Subcutaneous abdominal adipose tissue (tissue), 5 donors: ENCODE measurements around the gene HNMT.
A peak's percentile ranks its signal among the peaks of the same experiment; 100 is the strongest.
"Not testable (repeated sequence)": the region's sequence is repeated elsewhere in the genome, so short reads cannot be mapped to it uniquely, and the experiment has no call there.

Experiments
- H3K27ac ChIP-seq: one replicate; pipeline ENCODE4 v1.7.0; 2013; ENCODE audit warnings: low read depth, mild to moderate bottlenecking, inconsistent platforms, low read length, moderate library complexity
- H3K27me3 ChIP-seq, 5 donors: one replicate each; pipeline ENCODE4 v1.7.0; 2013; ENCODE audit warnings: low read length in 5 of 5, inconsistent platforms in 1 of 5; ENCODE audit not compliant: control insufficient read depth in 5 of 5, insufficient read depth in 4 of 5
- H3K36me3 ChIP-seq, 5 donors: one replicate each; pipeline ENCODE4 v1.7.0; 2013; ENCODE audit warnings: low read length in 5 of 5; ENCODE audit not compliant: control insufficient read depth in 5 of 5, insufficient read depth in 5 of 5
- H3K4me1 ChIP-seq, 5 donors: one replicate each; pipeline ENCODE4 v1.7.0; 2013; ENCODE audit warnings: low read length in 5 of 5, mild to moderate bottlenecking in 3 of 5, moderate library complexity in 1 of 5; ENCODE audit not compliant: control insufficient read depth in 5 of 5, insufficient read depth in 5 of 5
- H3K4me3 ChIP-seq, 5 donors: one replicate each; pipeline ENCODE4 v1.7.0; 2013; ENCODE audit warnings: low read length in 5 of 5, low read depth in 1 of 5
- H3K9ac ChIP-seq, 5 donors: one replicate each; pipeline ENCODE4 v1.7.0; 2013; ENCODE audit warnings: low read length in 5 of 5, mild to moderate bottlenecking in 4 of 5, moderate library complexity in 3 of 5
- H3K9me3 ChIP-seq, 5 donors: one replicate each; pipeline ENCODE4 v1.7.0; 2013; ENCODE audit warnings: low read length in 5 of 5; ENCODE audit not compliant: control insufficient read depth in 5 of 5
- donor health status: healthy.
- donor health status: healthy.
- donor health status: healthy.
- donor health status: healthy.
- donor health status: healthy.

Gene HNMT

DNA sequence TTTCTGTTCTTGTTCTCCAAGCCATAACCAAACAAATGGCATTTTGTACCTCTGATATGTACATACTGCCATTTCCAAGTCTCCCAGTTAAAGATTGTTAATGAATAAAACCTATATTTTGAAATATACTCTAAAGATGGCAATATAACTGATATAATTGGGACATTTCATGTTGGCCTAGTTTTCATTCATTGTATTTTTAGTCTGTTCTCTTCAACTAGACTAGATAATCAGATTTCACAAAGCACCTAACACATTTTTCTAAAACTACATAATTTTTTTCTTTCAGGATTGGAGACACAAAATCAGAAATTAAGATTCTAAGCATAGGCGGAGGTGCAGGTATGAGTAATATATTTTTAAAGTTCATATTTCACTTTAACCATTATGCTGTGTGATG, 5.6 kb downstream of the HNMT start:
- no peaks in the 10 kb centered on the region for H3K27me3 ChIP-seq
- H3K4me3 ChIP-seq, result no peak overlapping the region
- H3K36me3 ChIP-seq, result peaks cover 4 to 28% (median 15%) of the 10 kb centered on the region in 5 donors
- H3K9ac ChIP-seq, result no peak overlapping the region
- H3K4me1 ChIP-seq, result peaks cover 0 to 51% (median 17%) of the 10 kb centered on the region in 5 donors
- peak overlapping the region; percentile 68 for H3K27ac ChIP-seq
- H3K9me3 ChIP-seq, result no peaks in the 10 kb centered on the region

DNA sequence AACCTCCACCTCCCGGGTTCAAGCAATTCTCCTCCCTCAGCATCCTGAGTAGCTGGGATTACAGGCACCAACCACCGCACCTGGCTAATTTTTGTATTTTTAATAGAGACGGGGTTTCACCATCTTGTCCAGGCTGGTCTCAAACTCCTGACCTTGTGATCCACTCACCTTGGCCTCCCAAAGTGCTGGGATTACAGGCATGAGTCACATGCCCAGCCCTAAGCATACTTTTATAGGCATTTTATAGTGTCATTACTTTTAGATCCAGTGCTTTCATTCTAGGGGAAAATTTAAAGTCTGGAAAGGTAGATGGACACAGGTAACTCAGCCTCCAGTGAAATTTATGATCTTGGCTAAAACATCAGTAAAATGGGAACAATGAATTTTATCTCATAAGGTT, 7.0 kb downstream of the HNMT start:
- Histone ChIP-seq H3K36me3 (peaks cover 4 to 36% (median 23%) of the 10 kb centered on the region in 5 donors), H3K4me1 (peaks cover 0 to 39% (median 16%) of the 10 kb centered on the region in 5 donors)
- not testable (repeated sequence) for H3K27ac ChIP-seq, H3K9me3 ChIP-seq, H3K27me3 ChIP-seq, H3K9ac ChIP-seq, H3K4me3 ChIP-seq

DNA sequence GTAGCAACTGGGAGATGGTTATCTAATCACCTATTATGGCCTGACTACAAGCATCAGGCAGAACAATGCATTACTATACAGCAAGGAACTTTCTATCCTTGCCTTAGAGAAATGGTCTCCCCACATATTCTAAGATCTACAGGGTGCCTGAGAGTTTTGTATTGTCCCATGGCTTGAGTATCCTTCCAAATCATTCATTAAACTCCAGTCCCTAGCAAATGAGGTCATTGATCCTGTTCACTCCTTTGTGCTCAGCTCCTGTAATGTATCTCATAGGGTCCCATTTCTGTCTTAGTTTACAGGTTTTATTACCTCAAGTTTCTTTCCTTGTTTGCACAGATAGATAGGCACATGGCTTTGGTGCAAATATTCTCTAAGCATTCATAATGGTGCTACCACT, 9.0 kb downstream of the HNMT start:
- Histone ChIP-seq H3K4me1 (peaks cover 0 to 19% (median 15%) of the 10 kb centered on the region in 5 donors), H3K36me3 (peaks cover 4 to 33% (median 23%) of the 10 kb centered on the region in 5 donors), H3K27ac (no peak overlapping the region), H3K9me3 (no peaks in the 10 kb centered on the region), H3K27me3 (no peaks in the 10 kb centered on the region), H3K4me3 (no peak overlapping the region), H3K9ac (no peak overlapping the region)

DNA sequence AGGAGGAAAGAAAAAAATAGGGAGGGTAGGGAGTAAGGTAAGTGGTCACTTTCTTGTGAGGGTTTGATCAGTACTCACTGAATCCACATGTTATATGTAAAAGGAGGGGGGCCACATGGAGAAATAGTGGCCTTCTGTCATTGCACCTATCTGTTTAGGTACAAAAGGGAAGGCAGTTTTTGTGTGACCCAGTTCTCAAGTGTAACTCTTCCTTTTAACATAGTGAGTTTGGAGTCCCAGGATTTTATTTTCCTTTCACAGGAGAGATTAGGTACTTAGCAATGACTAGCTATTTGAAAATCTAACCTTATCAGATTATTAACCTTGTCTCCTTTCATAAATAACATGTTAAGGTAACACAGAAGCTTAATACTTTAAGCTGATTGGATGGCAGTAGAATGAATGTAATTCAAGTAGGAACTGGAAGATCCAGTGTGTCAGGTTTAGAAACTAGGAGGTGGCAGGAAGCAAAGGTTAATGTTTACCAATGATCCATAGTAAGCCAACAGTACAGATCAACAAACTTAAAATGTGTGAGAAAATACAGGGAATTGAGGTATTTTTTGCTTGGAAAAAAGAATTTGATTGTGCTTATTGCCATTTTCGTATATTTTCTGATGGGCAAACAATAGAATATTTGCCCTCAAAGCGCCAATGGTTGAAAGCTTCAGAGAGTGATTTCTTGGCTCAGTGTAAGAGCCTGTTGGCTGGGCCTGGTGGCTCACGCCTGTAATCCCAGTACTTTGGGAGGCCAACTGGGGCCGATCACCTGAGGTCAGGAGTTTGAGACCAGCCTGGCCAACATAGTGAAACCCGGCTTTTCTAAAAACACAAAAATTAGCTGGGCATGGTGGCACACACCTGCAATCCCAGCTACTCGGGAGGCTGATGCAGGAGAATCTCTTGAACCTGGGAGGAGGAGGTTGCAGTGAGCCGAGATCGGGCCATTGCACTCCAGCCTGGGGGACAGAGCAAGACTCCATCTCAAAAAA, 11.3 kb downstream of the HNMT start:
- no peak overlapping the region for H3K4me3 ChIP-seq
- no peak overlapping the region for H3K27ac ChIP-seq
- H3K9ac ChIP-seq, result no peak overlapping the region
- H3K4me1 ChIP-seq, result peaks cover 0 to 9% (median 4%) of the 10 kb centered on the region in 5 donors
- H3K9me3 ChIP-seq, result no peaks in the 10 kb centered on the region
- H3K36me3 ChIP-seq, result peaks cover 4 to 33% (median 23%) of the 10 kb centered on the region in 5 donors
- no peaks in the 10 kb centered on the region for H3K27me3 ChIP-seq

DNA sequence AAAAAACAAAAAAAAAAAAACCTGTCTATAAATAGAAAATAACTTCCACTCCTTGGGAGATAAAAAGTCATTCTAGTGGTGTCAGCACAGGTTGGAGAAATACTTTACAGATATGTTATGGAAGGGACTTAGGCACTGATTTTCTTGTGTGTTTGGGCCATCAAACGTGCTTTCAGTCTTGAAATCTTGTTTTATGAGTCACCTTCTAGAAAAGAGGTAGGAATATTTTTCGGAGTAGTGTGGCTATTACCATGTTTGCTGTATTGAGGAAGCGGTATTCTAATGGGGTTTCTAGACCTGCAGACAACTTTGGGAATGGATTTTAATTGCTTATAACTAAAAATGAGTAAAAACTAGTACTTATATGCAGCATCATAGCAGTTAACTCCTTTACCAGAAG, 12.0 kb downstream of the HNMT start:
- peaks cover 0 to 13% (median 8%) of the 10 kb centered on the region in 5 donors for H3K4me1 ChIP-seq
- H3K4me3 ChIP-seq, result no peak overlapping the region
- no peak overlapping the region for H3K9ac ChIP-seq
- peaks cover 6 to 29% (median 23%) of the 10 kb centered on the region in 5 donors for H3K36me3 ChIP-seq
- H3K27ac ChIP-seq, result no peak overlapping the region
- H3K9me3 ChIP-seq, result no peaks in the 10 kb centered on the region
- no peaks in the 10 kb centered on the region for H3K27me3 ChIP-seq

DNA sequence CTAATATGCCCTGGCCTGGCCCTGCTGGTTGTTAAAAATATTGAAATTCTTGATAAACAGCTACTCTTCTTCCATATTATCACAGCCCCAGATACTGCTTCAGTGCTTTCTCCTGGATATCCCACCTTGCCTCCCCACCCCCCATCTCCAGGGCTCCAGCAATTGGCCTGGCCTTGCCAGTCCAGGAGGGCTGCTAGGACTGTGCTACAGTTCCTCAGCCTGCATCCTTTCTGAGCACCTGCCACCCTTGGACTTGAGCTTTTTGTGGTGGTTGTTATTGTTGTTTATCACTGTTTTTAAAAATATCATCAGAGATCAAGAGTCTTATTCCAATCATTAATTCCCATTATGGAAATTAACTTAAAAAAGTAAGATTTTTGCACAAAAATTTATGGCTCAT, 13.5 kb downstream of the HNMT start:
- no peaks in the 10 kb centered on the region for H3K9me3 ChIP-seq
- H3K9ac ChIP-seq, result no peak overlapping the region
- no peak overlapping the region for H3K27ac ChIP-seq
- peaks cover 0 to 13% (median 8%) of the 10 kb centered on the region in 5 donors for H3K4me1 ChIP-seq
- peaks cover 10 to 32% (median 22%) of the 10 kb centered on the region in 5 donors for H3K36me3 ChIP-seq
- H3K27me3 ChIP-seq, result no peaks in the 10 kb centered on the region
- H3K4me3 ChIP-seq, result no peak overlapping the region

DNA sequence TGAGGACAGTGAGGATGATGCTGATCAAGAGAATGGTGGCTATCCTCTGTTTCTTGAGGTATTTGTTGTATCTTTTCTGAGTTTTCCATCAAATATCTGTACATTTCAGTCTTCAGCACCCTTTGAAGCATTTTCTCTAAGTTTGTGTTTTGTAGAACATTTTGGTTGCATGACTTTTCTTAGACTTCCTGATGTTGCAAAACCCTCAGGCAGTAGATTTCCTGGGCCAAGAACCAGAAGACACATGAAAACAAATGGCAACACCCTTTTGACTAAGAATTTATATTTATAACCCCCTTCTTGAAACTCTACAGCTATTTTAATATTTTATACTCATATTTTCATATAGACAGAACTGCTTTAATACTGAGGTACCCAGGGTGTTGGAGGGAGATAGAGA, 16.2 kb downstream of the HNMT start:
- H3K9ac ChIP-seq, result no peak overlapping the region
- H3K4me3 ChIP-seq, result no peak overlapping the region
- H3K36me3 ChIP-seq, result peaks cover 6 to 17% (median 9%) of the 10 kb centered on the region in 5 donors
- peaks cover 0 to 10% (median 8%) of the 10 kb centered on the region in 5 donors for H3K4me1 ChIP-seq
- H3K27ac ChIP-seq, result no peak overlapping the region
- H3K9me3 ChIP-seq, result no peaks in the 10 kb centered on the region
- no peaks in the 10 kb centered on the region for H3K27me3 ChIP-seq

DNA sequence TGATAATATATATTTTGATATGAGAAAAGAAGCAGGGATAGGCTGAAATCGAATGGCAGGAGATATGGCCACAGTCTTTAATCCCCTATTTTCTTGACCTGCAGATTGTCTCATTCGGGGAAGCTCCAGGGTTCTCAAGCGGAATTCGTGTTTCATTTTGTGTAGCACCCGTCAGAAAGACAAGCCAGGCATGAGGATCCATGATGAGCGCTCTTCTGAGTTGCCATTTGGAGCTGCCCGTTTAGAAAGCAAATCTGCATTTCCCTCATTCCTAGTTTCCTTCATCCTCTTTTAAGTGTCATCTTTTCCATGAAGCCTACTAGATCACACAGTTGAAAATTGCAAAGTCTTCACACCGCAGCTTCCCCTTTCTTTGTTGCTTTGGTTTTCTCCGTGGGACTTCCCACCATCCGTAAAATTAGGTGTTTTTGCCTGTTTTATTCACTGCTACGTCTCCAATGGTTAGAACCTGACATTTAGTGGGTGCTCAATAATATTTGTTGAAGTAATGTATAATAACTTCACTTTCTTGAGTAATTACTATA, 16.9 kb downstream of the HNMT start:
- no peaks in the 10 kb centered on the region for H3K27me3 ChIP-seq
- no peak overlapping the region for H3K9ac ChIP-seq
- peaks cover 6 to 14% (median 8%) of the 10 kb centered on the region in 5 donors for H3K36me3 ChIP-seq
- no peak overlapping the region for H3K4me3 ChIP-seq
- no peaks in the 10 kb centered on the region for H3K9me3 ChIP-seq
- no peak overlapping the region for H3K27ac ChIP-seq
- peaks cover 0 to 10% (median 8%) of the 10 kb centered on the region in 5 donors for H3K4me1 ChIP-seq

DNA sequence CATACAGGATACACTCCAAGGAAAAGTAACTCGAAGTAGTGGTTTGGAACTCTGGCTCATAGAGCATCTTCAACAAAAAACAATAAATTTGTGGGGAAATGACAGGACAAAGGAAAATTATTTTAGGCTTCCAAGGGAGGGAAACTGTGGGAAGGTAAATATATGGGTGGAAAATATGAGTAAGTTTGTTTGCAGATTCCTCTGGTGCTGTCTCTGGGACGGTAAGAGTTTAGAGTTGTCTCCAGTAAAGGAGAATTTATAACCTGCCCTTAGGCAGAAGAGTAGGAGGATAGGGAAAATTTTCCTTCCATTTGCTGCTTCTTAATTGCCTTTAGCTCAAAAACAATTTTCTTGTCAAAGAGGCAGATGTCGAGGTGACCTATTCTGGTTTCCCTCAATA, 19.3 kb downstream of the HNMT start:
- no peak overlapping the region for H3K4me3 ChIP-seq
- no peaks in the 10 kb centered on the region for H3K9me3 ChIP-seq
- H3K27me3 ChIP-seq, result no peaks in the 10 kb centered on the region
- peaks cover 0 to 23% (median 8%) of the 10 kb centered on the region in 5 donors for H3K4me1 ChIP-seq
- H3K36me3 ChIP-seq, result peaks cover 6 to 17% (median 8%) of the 10 kb centered on the region in 5 donors
- no peak overlapping the region for H3K27ac ChIP-seq
- no peak overlapping the region for H3K9ac ChIP-seq

DNA sequence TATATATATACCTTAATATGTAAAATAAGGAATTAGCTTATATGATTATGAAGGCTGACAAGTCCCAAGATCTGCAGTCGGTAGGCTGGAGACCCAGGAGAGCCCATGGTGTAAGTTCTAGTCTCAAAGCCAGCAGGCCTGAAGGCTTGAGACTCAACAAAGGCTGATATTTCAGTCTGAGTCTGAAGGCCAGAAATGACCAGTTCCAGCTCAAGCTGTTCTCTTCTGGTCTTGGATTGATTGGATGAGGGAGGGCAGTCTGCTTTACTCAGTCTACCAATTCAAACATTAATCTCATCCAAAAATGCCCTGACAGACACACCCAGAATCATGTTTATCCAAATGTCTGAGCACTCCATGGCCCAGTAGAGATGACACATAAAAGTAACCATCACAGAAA, 22.0 kb downstream of the HNMT start:
- Histone ChIP-seq H3K4me3 (no peak overlapping the region), H3K36me3 (peaks cover 7 to 41% (median 24%) of the 10 kb centered on the region in 5 donors), H3K27ac (no peak overlapping the region), H3K27me3 (no peaks in the 10 kb centered on the region), H3K9me3 (peaks cover 0 to 4% (median 2%) of the 10 kb centered on the region in 5 donors), H3K4me1 (peaks cover 0 to 13% (median 4%) of the 10 kb centered on the region in 5 donors), H3K9ac (no peak overlapping the region)
